T-helper 22 cell (primary cell): Measurements from ENCODE around the gene ZCCHC24.

Source experiments
- DNase-seq: peaks from one replicate; pipeline ENCODE4 v3.0.0-alpha.2; 2020; ENCODE audit warnings: low read depth

Gene ZCCHC24

DNA sequence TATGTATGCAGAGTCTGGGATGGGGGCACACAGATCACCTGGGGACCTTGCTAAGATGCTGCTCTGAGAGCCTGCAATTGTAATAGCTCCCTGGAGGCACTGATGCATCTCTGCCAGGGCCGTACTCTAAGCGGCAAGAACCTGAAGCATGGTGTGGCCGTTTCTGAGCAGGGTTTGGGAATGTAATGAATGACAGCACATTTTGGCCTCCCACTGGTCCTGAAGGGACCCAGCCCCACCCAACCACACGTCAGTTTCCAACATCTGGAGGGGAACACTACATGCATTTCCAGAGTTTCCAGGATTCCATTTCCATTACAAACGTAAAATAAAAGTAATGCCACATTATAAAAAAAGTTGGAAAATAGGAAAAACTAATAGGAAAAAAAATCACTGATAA, 14.0 kb downstream of the ZCCHC24 start:
- no peak for DNase-seq

DNA sequence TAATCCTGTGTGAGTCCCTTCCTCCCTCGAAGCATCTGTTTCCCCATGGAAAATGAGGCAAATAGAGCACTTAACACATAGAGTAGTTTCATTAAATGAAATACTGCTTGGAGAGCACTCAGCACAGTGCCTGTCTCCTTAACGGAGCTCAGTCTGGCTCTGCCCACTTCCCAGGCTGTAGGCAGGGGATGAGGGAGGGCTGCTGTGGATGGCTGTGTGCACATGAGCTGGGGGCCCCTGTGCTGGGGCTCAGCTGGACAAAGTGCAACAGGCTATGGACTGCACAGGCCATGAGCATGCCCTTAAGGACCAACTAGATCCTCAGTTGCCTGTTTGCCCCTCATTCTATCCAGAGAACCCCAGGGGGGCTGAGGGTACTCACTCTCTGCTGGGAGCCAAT, 14.5 kb downstream of the ZCCHC24 start:
- no peak for DNase-seq

- no peak for DNase-seq
Observed at GRCh38 chr10:79430325-79430905, 15.0 kb downstream of the ZCCHC24 start.

DNA sequence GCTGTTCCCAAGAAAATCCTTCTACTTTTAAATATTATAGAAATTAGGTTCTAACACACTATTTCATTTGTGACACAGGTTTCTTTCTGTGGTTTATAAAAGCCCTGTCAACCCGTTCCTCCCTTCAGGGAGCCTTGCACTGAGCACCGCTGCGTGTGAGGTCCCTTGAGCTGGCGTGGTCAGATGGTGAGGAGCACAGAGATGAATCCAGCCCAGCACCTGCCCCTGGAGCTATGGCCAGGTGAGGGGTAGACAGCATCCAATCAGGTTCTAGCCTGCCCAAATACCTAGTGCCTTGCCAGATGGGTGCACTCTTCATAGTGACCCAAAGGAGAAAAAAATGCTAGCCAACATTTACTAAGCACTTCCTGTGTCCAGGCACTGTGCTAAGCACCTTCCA, 15.7 kb downstream of the ZCCHC24 start:
- no peak for DNase-seq

DNA sequence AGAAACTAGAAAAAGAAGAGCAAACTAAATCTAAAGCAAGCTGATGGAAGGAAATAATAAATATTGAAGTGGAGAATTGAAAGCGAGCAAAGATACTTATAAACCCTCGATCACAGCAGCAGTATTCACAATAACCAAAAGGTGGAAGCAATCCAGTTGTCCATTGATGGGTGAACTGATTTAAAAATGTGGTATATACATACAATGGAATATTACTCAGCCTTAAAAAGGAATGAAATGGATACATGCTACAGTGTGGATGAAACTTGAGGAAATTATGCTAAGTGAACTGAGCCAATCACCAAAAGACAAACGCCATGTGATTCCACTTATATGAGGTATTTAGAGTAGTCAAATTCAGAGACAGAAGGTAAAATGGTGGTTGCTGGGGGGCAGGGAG, 17.5 kb downstream of the ZCCHC24 start:
- no peak for DNase-seq

DNA sequence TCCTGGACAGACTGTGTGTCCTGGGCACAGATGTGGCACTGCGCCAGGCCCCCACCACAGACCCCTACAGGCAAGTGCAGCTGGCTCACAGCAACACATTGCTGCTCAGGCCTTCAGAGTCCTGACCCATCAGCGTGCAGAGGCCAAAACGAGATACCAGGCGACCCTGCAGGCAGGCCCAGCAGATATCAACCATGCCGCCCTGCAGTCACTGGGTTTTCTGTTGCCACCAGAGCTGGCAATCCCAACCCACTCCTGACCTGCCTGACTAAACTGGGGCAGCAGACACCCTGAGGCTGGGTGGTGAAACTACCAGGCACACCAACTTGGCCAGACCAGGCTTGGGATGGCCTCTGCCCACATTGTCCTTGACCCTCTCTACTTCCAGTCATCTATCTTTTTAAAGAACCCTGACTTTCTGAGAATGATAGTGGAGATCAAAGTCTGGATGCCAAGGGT, 20.3 kb downstream of the ZCCHC24 start:
- DNase-seq = no peak

GRCh38 chr10:79424221-79425073, 21.0 kb downstream of the ZCCHC24 start:
- DNase-seq = no peak

- no peak for DNase-seq
Observed at GRCh38 chr10:79422178-79422892, 23.1 kb downstream of the ZCCHC24 start.

DNA sequence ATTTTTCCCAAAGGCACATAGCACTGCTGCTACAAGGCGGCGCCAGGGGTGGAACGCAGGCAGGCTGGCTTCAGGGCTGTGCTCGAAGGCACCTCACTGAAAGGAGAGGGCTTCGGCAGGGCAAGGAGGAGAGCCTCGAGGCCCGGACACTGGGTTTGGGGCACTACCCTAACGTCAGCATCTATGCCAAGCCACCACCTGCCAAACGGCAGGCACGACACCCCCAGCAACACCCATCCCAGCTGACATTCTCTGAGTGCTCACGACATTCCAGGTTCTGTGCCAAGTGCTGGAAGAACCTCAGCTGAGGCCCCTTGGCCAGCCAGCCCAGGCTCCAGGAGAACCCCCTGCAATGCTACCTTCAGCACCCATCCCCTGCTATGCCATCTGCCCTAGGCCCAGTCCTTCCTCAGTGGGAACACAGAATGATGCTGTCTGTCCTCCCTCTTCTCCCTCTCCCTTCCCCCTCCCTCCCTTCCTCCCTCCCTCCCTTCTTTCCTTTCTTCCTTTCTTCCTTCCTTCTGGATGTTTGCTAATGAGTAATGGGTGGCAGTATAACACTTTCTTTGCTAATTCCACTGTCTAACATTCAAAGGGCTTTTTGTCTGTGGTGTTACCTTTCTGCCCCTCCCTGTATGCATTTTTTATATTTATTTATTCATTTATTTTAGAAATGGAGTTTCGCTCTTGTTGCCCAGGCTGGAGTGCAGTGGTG, 24.3 kb downstream of the ZCCHC24 start:
- DNase-seq = no peak

DNA sequence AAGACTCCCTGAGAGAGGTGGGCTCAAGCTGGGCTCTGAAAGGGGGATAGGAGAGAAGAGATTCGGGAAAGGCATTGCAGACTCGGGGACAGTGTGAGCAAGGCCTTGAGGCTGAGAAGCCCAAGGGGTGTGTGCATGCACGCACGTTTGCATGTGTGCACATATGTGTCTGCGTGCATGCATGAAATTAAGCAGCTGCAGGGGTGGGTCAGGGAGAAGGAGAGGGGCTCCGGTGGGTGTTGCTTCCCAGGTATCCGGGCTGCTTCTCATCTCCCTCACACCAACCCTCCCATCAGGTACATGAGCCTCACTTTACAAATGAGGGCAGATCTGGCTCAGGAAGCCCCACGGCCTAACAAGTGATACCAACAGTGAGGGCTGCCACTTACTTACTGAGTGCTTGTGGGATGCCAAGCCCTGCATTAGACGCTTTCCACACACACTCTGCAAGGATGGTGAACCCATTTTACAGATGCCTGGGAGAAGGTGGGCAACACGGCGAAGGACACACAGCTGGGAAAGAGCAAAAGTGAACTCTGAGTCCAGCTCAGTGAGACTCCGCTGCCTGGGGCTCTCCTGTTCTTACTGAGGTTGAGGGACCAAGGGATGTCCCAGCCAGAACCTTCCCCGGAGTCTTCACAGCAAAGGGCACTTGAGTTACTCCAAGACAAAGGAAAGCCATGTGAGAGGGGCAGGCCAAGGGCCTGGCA, 26.4 kb downstream of the ZCCHC24 start:
- no peak for DNase-seq

GRCh38 chr10:79418274-79418673, 27.1 kb downstream of the ZCCHC24 start:
- no peak for DNase-seq

DNA sequence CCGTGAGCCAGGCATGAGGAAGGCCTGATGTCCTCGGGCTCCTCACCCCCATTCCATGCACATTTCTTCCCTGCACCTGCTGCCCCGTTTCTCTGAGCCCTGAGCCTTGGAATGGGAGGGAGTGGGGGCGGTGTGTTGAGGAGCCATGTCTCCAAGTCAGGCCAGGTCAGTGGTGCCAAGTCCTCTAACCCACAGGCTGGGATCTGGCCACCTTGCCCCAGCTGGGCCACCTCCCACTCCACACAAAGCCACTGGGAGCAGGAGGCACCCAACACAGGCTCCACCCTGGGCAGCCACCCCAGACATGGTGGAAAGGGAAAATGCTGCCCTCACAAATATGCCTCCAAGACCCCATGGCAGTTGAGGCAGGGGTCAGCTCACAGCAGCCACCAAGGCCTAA, 27.7 kb downstream of the ZCCHC24 start:
- DNase-seq = no peak

GRCh38 chr10:79417266-79417665, 28.2 kb downstream of the ZCCHC24 start:
- no peak for DNase-seq

DNA sequence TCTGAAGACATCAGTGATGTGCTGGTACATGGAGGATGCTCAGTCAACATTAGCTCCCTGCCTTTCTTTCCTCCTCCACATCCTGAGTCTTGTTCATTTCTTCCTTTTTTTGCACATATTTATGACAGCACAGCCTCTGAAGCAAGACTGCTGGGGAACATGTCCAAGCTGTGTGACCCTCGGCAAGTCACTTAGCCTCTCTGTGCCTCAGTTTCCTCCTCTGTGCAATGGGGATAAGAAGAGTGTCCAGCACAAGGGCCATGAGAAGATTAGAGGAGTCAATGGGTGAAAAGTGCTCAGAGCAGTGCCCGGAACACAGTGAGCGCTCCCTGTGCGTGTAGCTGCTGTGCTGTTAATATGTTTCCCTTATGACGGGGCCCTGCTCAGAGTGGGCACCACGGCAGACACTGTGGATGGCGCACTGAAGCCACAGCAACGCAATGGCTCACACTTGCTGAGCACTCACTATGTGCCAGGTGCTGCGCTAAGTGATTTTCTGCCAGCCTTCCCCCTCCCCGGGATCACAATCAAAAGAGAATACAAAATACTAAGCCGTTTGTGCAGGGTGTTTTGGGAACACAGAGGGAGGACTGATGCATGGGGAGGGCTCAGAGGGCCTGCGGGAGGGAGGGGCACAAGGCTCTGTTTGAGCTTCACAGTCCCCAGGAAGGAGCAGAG, 28.7 kb downstream of the ZCCHC24 start:
- DNase-seq = no peak

DNA sequence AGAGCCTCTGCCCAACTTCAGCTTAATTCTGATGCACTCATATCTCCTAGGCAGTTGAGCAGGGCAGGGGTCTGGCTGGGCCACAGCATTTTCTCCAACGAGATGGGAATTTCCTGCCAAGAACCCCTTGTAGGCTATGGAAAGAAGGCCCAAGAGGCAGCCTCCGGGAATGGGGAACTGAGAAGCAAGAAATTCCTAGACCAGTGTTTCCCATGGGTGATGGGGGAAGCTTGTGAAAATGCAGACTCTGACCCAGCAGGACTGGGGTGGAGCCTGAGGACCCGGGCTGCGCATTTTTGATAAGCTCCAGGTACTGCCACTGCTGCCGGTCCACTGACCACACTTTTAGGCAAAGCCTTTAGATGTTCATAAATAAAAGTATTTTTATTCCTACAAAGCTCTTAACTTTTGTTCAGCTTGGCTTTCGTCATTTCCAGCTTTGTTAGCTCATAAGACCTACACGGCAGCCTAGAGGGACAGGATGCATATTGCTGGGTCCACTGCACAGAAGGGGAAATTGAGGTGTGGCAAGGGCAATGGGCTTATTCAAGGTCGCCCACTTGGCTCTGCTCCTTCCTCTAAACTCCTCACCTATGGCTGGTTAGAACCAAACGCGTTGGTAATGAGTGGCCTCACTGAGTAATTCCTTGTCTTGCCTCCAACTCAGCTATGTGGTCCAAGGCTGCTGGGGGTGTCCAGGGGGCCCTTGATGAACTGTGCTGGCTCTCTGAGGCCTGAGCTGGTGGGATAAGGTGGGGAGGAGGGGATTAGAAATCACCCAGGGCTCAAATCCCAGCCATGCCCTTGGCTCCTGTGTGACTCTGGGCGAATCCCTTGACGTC, 29.5 kb downstream of the ZCCHC24 start:
- no peak for DNase-seq

- DNase-seq = no peak
Observed at GRCh38 chr10:79414714-79415113, 30.7 kb downstream of the ZCCHC24 start.

GRCh38 chr10:79413196-79413595, 32.2 kb downstream of the ZCCHC24 start:
- no peak for DNase-seq

GRCh38 chr10:79412516-79412915, 32.9 kb downstream of the ZCCHC24 start:
- DNase-seq = no peak

- DNase-seq = no peak
Observed at GRCh38 chr10:79411546-79412495, 33.6 kb downstream of the ZCCHC24 start.
